ENCODE results near the gene LAMTOR4.

DNA sequence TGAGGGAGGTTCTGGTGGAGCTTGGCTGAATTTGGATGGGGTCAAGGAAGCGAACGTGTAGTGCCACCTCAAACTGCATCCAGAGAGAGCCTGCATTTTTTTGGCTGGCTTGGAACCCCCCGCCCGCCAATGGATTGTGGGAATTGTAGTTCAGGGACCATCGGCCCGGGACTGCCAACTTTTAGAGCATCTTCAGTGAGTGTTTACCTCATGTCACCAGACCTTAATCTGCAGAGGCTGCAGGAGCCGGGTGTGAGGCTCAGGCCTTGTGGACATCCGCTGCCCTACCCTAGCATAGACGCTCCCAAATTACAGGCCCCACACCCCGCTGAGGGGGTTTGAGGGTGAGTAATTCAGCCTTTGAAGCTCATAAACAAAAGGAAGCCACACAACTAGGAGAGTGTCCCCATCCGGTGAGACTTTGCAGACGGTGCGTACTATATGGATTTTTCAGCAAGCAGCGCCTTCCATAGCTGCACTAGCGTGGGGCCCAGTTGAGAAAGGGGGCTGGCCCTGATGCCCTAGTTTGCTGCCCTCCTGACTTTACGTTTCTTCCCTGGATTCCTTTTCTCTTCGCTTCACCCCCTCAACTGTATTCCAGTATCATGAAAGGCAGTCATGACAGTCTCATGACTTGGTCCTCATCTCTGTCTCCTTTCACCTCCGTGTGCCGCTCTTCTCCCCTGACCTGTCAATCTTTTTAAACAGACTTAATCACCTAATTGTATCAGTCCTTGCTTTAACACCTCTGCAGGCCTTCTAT is 28.6 kb upstream of the LAMTOR4 start:
- TF ChIP-seq, protein P1, sequence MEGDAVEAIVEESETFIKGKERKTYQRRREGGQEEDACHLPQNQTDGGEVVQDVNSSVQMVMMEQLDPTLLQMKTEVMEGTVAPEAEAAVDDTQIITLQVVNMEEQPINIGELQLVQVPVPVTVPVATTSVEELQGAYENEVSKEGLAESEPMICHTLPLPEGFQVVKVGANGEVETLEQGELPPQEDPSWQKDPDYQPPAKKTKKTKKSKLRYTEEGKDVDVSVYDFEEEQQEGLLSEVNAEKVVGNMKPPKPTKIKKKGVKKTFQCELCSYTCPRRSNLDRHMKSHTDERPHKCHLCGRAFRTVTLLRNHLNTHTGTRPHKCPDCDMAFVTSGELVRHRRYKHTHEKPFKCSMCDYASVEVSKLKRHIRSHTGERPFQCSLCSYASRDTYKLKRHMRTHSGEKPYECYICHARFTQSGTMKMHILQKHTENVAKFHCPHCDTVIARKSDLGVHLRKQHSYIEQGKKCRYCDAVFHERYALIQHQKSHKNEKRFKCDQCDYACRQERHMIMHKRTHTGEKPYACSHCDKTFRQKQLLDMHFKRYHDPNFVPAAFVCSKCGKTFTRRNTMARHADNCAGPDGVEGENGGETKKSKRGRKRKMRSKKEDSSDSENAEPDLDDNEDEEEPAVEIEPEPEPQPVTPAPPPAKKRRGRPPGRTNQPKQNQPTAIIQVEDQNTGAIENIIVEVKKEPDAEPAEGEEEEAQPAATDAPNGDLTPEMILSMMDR (IDR thresholded peaks at IDR 0.05) = no peak
- no peak for TF ChIP-seq POLR2A (IDR thresholded peaks at IDR 0.05)
